ENCODE results near the gene MINPP1.

- TF ChIP-seq EZH2phosphoT487 (IDR thresholded peaks at IDR 0.05; ENCODE audit: borderline replicate concordance, low read depth) (no peak), PBX3 (IDR thresholded peaks at IDR 0.05) (no peak)
These were observed 4.1 kb downstream of the MINPP1 start for GRCh38 chr10:87508837-87509236.

Data from SK-N-SH (cell line).